GM12801 (cell line): Measurements from ENCODE around the gene TPMT.

Experiments used
- TF ChIP-seq, protein P1 (sequence below): IDR thresholded peaks from one replicate; pipeline ENCODE4 v1.5.1; 2011; ENCODE audit warnings: control low read depth; ENCODE audit not compliant: insufficient read length; ENCODE audit errors: extremely low read depth

TPMT gene

DNA sequence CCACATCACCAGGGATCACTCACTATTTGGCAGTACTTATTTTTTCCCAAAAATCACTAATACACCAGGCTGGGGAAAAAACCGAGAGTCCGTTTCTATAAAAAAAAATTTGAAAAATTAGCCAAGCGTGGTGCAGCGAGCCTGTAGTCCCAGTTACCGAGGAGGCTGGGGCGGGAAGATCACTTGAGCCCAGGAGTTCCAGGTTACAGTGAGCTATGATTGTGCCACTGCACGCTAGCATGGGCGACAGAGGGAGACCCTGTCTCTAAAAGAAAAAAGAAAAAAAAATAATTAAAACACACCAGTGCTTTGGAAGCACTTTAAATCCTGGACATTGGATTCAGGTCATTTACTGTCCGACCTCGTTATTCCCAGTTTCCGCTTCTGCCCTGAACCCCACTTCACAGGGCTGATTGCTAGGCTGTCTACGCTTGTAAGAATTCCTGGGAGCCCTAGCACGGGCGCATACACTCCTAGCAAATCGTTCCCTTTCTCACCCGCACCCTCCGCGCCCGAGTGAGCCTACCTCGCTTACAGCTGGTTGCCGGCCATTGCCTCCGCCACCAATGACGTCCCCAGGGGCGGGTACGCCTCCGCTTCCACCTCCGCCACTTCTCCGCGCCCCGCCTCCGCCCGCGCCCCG lies at the start of gene TPMT:
Gene TPMT, minus strand, starts transcription at position 571 of the 643 bp plus-strand sequence. CDS start 5,950 bp downstream, outside the sequence.
- TF ChIP-seq, protein P1, sequence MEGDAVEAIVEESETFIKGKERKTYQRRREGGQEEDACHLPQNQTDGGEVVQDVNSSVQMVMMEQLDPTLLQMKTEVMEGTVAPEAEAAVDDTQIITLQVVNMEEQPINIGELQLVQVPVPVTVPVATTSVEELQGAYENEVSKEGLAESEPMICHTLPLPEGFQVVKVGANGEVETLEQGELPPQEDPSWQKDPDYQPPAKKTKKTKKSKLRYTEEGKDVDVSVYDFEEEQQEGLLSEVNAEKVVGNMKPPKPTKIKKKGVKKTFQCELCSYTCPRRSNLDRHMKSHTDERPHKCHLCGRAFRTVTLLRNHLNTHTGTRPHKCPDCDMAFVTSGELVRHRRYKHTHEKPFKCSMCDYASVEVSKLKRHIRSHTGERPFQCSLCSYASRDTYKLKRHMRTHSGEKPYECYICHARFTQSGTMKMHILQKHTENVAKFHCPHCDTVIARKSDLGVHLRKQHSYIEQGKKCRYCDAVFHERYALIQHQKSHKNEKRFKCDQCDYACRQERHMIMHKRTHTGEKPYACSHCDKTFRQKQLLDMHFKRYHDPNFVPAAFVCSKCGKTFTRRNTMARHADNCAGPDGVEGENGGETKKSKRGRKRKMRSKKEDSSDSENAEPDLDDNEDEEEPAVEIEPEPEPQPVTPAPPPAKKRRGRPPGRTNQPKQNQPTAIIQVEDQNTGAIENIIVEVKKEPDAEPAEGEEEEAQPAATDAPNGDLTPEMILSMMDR: no peak

DNA sequence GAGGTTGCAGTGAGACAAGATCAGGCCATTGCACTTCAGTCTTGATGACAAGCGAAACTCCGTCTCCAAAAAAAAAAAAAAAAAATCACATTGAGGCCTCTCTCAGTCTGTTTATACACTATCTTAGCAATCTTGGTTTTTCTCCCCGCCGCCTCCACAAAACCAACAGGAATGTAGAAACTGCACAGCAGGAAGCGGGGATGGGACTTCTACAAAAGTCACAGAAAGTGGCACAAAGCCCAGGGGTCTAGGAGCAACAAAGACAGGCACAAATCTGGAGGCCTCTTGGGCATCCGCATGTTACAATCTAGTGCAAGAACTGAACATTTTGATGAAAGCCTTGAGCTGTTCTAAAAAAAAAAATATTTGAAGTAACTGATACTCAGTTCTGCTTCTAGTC lies 48.9 kb upstream of the TPMT start:
- TF ChIP-seq, protein P1: no peak

DNA sequence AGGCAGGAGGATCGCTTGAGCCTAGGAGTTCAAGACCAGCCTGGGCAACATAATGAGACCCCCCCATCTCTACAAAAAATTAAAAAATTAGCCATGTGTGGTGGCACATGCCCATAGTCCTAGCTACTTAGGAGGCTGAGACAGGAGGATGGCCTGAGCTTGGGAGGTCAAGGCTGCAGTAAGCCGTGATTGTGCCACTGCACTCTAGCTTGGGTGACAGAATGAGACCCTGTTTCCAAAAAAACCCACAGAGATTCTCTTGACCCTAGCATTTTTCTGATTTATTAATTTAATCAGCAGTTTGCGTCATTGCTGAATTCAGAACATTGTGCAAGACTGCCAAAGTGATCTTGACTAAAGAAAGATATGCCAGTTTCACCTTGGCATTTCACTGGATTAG lies 37.1 kb upstream of the TPMT start:
- TF ChIP-seq, protein P1: no peak

DNA sequence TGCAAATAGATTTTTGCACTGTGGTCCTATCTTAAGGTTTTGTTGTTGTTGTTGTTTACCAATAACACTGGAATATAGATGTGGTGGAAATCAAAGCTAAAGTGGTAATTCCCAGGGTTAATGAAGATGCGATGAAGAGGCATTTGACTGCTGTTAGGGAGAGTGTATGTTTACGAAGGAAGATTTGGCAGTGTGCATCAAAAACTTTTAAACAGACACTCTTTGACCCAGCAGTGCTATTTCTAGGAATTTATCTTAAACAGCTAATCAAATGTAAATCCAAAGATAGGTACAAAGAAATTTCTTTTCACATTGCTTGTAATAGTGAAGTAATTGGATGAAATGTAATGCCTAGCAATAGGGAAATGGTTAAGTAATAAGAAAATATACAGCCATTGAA lies 34.3 kb upstream of the TPMT start:
- TF ChIP-seq, protein P1: no peak

DNA sequence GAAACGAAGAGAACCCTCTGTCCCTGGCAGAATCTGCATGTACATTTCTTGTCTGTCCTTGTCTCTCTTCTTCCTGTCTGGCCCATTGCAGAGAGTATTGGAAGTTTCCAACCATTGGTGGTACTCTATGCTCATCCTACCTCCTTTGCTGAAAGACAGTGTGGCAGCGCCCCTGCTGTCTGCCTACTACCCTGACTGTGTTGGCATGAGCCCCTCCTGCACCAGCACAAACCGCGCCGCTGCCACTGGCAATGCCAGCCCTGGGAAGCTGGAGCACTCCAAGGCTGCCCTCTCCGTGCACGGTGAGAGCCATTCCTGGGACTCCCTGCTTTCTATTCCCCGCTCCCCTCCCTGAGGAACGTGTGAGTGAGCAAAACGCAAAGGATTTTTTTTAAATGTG lies 32.8 kb upstream of the TPMT start:
- TF ChIP-seq, protein P1: no peak

DNA sequence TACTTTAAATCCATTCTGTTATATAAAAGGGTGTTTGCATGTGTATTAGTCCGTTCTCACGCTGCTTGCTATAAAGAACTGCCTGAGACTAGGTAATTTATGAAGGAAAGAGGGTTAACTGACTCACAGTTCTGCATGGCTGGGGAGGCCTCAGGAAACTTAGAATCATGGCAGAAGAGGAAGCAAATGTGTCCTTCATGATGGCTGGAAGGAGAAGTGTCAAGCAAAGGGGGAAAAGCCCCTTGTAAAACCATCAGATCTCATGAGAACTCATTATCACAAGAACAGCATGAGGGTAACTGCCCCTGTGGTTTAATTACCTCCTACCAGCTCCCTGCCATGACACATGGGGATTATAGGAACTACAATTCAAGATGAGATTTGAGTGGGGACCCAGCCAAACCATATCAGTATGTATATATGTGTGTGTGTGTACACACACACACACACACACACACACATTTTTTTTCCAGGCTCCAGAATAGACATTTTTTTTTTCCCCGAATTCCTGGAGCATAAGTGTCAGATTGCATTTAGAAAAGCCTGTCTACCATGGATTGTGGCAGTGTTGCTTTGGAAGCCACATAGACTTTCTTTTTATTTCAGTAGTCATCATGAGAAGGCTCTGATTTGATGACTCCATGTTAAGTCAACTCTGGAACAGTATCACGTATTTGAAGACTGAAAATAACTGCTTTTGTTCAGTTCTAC lies 31.8 kb upstream of the TPMT start:
- TF ChIP-seq, protein P1: no peak

DNA sequence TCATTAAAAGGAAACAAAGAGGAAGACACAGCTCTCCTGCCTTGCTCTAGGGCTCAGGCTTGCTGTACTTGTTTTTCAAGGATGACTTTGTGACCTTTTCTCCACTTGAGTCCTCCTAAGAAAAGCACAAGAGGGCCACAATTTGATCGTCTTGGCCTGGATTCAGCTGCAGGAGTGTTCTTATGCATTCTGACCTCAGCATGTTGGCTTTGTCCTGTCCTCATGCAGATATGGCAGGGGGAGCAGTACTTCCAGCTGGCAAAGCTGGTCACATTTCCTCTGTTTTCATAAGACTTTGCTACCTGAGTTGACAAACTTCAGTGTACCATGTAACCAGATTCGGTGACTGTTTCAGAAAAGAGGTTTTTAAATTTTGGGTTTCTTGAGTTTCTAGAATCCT lies 31.2 kb upstream of the TPMT start:
- TF ChIP-seq, protein P1: no peak
